IPS-NIHi7 (cell line): ENCODE data around the gene BTBD9.
A peak's percentile ranks its signal among the peaks of the same experiment; 100 is the strongest.

Experiments
- DNase-seq: peaks from one replicate; pipeline ENCODE4 v3.0.0; 2012; ENCODE audit warnings: mixed read lengths; ENCODE audit errors: extremely low spot score

BTBD9 gene

GRCh38 chr6:38481851-38482250 is 157.9 kb downstream of the BTBD9 start:
- no peak for DNase-seq

- DNase-seq: no peak
Measured at GRCh38 chr6:38481211-38481836, 158.4 kb downstream of the BTBD9 start.

GRCh38 chr6:38480036-38480435 is 159.7 kb downstream of the BTBD9 start:
- no peak for DNase-seq

DNA sequence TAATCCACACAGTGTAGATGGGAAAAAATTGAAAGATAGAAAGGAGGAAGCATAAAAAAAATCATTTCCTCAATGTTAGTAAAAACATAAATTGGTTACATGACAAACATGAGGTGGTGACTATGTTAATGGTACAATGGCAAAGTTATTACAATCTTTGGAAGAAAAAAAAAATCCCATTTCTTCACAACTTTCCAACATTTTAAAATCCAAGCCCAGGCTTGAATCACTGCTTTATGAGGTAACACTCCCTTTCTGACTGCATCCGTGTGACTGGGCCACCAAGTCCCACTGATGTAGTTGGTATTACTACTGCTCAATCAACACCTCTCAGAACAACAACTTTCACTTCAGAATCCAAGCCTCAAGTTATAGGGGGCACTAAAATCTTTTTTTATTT is 160.4 kb downstream of the BTBD9 start:
- DNase-seq: no peak

GRCh38 chr6:38477680-38478260 is 162.0 kb downstream of the BTBD9 start:
- peak; percentile 52 for DNase-seq

DNA sequence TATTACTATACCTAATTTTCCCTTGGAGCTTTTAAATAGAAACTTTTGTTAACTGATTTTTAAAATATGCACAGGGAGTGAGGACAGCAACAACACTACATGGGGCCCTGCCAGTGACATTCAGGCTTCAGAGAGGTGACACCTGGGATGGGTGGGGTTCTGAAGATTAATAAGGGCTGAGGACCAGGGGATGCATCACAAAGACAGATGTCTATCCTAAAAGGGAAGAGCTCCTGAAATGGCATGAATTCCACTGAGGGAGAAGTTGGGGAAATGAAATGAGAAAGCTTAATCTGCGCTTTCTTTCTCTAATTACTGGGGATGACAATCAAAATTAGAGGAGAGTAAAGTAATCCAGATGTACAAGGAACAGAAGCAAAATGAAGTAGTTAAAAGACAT is 162.8 kb downstream of the BTBD9 start:
- no peak for DNase-seq

DNA sequence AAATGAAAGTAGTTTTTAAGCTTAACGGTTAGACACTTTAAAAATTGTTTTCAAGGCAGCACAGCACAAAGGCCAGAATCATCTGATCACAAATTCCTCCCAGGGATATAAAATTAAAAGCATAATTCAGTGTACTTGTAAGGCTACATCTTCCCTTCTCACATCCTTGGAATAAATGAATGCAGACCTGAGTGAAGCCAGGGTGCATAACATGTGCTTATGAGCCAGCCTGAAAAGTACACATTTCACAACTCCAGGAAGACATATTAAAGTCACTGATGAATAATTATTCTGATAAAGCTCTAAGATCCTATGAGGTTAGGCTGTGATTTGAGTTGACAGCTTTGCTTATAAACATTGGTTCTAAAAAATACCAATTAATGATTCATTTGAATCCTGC is 163.6 kb downstream of the BTBD9 start:
- DNase-seq: no peak

- DNase-seq: no peak
Measured at GRCh38 chr6:38470548-38470947, 169.2 kb downstream of the BTBD9 start.

DNA sequence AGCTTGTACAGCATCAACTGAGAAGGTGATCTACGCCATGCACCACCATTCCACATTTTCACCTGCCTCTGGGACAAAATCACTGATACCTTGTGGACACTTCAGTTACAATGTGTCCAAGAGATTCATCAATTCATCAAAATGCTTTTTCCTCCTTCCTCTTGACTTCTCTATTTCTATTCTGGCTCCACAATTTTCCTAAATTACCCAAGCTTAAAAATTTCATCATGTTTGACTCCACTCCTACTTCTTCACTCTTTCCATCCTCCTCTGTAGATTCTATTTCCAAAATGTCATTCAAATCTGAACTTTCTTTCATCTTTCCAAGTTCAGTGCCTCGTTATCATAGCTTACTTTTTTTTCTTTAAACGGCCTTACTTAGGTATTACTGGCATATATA is 172.2 kb downstream of the BTBD9 start:
- no peak for DNase-seq

DNA sequence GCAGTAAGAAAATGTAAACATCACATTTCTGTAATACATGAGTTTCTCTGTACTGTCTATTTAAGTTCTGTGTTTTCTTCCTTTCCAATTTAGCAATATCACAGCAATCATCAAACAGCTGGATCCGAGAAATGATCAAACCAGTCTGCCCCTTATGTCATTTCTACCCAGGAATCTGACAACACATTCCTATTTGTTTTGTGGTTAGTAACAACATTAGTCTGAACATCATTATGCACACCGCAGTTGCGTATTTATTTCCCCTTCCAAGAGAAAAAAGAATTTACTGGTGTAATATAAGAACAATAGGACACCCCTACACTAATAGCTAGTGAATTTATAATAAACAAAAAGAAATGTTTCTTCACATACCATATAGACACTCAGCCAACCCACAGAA is 179.5 kb downstream of the BTBD9 start:
- no peak for DNase-seq

- no peak for DNase-seq
Measured at GRCh38 chr6:38459291-38459690, 180.4 kb downstream of the BTBD9 start.

DNA sequence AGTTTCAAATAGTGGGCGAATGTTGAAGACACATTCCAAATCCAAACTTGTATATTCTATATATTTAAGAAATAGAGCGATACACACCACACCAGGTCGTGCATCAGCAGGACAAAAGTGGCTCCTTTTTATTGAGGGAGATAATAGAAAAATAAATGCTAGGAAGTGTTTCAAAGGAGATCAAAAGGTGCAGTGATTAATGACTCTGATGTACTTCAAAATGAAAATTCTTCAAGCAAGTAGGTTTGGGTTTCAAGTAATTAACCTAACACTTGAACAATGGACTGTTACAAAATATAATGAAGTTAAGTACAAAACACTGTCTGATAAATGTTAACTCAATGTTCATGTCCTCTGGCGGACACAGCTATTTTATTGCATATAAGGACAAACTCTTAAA is 185.9 kb downstream of the BTBD9 start:
- no peak for DNase-seq

- no peak for DNase-seq
Measured at GRCh38 chr6:38452816-38453660, 186.7 kb downstream of the BTBD9 start.

GRCh38 chr6:38450717-38451116 is 189.0 kb downstream of the BTBD9 start:
- no peak for DNase-seq

DNA sequence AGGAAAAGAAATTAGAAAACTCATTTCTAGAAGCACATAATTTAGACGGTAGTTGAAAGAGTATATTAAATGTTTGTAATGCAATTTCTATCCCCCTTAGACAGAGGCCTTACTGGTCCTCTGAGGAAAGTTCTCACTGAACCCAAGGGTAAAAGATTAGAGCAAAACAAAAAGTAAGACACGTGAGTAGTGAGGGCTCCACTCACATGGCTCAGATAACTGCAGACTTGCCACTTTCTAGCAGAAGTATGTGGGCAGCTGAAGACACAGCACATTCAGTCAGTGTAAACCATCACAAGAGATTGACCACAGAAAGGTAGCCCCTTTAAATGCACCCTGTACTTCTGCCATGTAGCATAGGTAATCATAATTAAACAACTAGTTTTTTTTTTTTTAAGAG is 193.8 kb downstream of the BTBD9 start:
- no peak for DNase-seq

GRCh38 chr6:38445336-38445735 is 194.4 kb downstream of the BTBD9 start:
- no peak for DNase-seq

DNA sequence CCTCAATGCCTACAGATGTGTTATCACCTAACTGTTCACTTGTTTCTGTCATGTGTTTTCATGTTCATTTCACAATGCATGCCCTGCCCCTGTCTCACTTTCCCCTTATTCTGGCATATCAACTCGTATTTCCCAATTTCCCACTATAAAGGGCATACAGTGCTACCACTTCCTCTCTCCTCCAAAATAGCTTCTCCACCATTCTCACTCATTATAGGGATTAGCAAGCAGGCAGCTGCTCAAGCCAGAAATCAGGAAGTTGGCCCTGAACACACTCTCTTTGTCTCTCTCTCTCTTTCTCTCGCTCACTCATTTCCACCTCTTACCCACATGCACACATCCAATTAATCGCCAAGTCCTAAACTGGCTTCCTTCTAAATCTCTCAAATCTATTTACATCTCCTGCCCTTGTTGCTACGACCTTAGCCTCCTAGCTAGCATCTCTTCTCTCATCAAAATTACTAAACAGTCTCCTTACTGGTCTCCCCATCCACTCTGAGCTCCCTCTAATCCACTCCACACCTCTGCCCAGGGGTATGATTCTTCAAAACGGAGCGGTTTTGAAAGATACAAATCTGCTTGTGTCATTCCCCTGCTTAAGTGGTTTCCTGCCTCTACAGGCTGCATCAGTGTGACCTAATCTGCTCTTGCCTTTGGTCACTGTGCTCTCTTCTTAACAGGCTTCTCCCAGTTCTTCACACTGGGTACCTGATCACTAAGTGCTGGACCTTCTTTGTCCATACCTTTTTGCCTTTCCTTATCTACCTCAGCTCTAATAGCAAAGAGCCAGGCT is 196.2 kb downstream of the BTBD9 start:
- no peak for DNase-seq

DNA sequence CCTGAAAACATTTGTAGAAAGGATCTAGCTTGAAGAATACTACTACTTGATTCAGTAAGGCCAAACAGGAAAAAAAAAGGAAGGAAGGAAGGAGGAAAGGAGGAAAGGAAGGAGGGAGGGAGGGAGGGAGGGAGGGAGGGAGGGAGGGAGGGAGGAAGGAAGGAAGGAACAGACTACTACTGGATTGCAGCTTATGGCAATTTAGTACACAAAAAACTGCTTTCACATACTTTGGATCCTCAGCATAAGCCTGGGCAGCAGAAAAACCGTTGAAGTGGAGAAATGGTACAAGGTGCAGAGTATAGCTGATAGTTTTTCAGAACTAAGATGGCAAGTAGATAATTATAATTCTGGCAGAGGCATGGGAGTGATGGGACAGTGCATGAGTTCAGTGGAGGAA is 201.6 kb downstream of the BTBD9 start:
- DNase-seq: no peak

DNA sequence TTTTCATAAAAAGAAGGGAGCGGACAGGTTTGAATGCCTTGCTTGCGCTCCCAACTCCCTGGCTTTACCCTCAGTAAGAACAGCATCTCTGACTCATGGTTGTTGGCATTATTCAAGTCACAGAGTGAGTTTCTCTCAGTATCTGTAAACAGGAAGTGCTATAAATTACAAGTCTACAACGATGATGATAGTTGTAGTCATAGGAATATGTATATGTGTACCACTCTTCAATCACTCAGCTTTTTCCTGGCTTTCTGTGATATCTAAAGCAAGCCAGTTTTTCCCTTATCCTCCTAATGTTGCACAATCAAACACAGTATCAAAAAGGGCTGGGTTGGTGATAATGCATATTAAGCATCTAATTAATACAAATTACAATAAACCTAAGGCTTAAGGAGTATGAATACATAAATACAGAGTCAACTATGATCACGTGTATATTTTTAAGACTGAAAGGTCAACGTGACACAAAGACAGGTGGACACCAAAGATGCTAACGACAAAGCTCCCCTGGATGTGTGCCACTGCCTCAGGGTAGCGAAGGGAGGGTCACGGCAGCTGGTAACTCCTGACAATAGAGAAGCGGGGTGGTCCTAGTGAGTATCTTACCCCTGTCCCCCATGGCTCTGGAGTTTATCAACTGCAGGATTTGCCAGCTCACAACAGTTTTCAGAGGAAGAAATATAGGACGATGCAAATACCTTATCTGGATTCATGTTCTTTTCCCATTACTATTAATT is 202.8 kb downstream of the BTBD9 start:
- no peak for DNase-seq

DNA sequence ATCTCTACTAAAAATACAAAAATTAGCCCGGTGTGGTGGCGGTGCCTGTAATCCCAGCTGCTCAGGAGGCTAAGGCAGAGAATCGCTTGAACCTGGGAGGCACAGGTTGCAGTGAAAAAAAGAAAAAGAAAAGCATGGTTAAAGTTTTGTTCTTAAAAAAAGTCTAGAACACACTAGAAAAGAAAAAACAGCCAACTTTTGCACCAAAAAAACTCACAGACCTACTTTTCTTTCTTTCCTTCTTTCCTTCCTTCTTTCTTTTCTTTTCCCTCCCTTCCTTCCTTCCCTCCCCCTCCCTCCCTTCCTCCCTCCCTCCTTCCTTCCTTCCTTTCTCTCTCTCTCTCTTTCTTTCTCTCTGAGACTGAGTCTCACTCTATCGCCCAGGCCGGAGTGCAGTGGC is 204.4 kb downstream of the BTBD9 start:
- no peak for DNase-seq

DNA sequence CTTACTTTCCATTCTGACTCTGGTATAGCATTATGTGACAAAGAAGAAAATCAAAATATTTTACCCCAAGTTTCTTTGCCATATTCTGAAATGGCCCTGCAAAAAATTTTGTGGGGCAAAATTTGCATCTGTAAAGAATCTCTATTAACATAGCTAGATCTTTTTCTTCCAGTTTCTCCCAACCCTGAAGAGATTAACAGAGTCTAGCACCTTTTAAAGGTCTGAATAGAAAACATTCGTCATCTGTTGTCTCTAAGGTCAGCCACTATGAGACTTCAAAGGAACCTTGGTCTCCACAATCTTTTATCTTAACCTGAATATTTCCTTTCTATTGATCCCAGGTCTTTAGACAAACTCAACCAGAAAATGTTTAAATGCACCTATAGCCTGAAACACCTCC is 205.7 kb downstream of the BTBD9 start:
- no peak for DNase-seq

- DNase-seq: no peak
Measured at GRCh38 chr6:38432479-38432878, 207.2 kb downstream of the BTBD9 start.
